ENCODE results near the gene BMPR1A. TPM values are rescaled to one million over a fixed set of nuclear protein-coding genes. Genes with fewer than 3 reads are reported as not detected.

BMPR1A gene
- total and polyA plus RNA-seq, 4 donors: 2.2 to 16.0 (median 8.9) TPM

- H3K4me3 ChIP-seq (ENCODE audit: low read depth in 1 of 3, low read length in 3 of 3): no peak overlapping the region
- TF ChIP-seq HNF4G (IDR thresholded peaks at IDR 0.05): no peak
- TF ChIP-seq TAF1 (conservative IDR thresholded peaks at IDR 0.05): no peak
- TF ChIP-seq EGR1 (IDR thresholded peaks at IDR 0.05; ENCODE audit: low read depth in 2 of 2): no peak
- TF ChIP-seq NR2F2 (IDR thresholded peaks at IDR 0.05): no peak
- TF ChIP-seq ZBTB33 (IDR thresholded peaks at IDR 0.05): no peak
- TF ChIP-seq FOXA1 (IDR thresholded peaks at IDR 0.05): no peak
- no peak for TF ChIP-seq HNF4A (conservative IDR thresholded peaks at IDR 0.05)
- TF ChIP-seq, protein P1, sequence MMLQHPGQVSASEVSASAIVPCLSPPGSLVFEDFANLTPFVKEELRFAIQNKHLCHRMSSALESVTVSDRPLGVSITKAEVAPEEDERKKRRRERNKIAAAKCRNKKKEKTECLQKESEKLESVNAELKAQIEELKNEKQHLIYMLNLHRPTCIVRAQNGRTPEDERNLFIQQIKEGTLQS (IDR thresholded peaks at IDR 0.05): no peak
- TF ChIP-seq, protein P2, sequence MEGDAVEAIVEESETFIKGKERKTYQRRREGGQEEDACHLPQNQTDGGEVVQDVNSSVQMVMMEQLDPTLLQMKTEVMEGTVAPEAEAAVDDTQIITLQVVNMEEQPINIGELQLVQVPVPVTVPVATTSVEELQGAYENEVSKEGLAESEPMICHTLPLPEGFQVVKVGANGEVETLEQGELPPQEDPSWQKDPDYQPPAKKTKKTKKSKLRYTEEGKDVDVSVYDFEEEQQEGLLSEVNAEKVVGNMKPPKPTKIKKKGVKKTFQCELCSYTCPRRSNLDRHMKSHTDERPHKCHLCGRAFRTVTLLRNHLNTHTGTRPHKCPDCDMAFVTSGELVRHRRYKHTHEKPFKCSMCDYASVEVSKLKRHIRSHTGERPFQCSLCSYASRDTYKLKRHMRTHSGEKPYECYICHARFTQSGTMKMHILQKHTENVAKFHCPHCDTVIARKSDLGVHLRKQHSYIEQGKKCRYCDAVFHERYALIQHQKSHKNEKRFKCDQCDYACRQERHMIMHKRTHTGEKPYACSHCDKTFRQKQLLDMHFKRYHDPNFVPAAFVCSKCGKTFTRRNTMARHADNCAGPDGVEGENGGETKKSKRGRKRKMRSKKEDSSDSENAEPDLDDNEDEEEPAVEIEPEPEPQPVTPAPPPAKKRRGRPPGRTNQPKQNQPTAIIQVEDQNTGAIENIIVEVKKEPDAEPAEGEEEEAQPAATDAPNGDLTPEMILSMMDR (IDR thresholded peaks at IDR 0.05; ENCODE audit: low read depth, low read length, missing input control): no peak
- TF ChIP-seq FOXA2 (IDR thresholded peaks at IDR 0.05): no peak
- TF ChIP-seq GABPA (IDR thresholded peaks at IDR 0.05 in 1 of 2, conservative IDR thresholded peaks at IDR 0.05 in 1 of 2): no peak
- TF ChIP-seq JUND (IDR thresholded peaks at IDR 0.05): no peak
- no peak overlapping the region for H3K27ac ChIP-seq (ENCODE audit: low read depth in 1 of 2, low read length in 2 of 2)
- no peaks in the 10 kb centered on the region for H3K27me3 ChIP-seq (ENCODE audit: control insufficient read depth in 4 of 4, insufficient read depth in 4 of 4, low read length in 3 of 4)
- 89% methylated on average over 4 of the region's 4 CpGs for WGBS
- no peak for DNase-seq (ENCODE audit: low spot score)
- no peaks in the 10 kb centered on the region for H3K36me3 ChIP-seq (ENCODE audit: control insufficient read depth in 4 of 4, insufficient read depth in 3 of 4, low read depth in 1 of 4, low read length in 3 of 4)
- no peaks in the 10 kb centered on the region for H3K9me3 ChIP-seq (ENCODE audit: control insufficient read depth in 4 of 4, low read length in 3 of 4)
- no peak overlapping the region for H3K9ac ChIP-seq (ENCODE audit: low read depth in 1 of 2, low read length in 2 of 2)
- no peaks in the 10 kb centered on the region for H3K4me1 ChIP-seq (ENCODE audit: control insufficient read depth in 4 of 4, insufficient read depth in 4 of 4, low read length in 3 of 4)
Measured at GRCh38 chr10:86793696-86794095, 37.3 kb downstream of the BMPR1A start.

GRCh38 chr10:86795353-86795752 is 38.9 kb downstream of the BMPR1A start:
- Histone ChIP-seq H3K27me3 (ENCODE audit: control insufficient read depth in 4 of 4, insufficient read depth in 4 of 4, low read length in 3 of 4) (no peaks in the 10 kb centered on the region), H3K36me3 (ENCODE audit: control insufficient read depth in 4 of 4, insufficient read depth in 3 of 4, low read depth in 1 of 4, low read length in 3 of 4) (no peaks in the 10 kb centered on the region), H3K9me3 (ENCODE audit: control insufficient read depth in 4 of 4, low read length in 3 of 4) (no peaks in the 10 kb centered on the region), H3K4me3 (ENCODE audit: low read depth in 1 of 3, low read length in 3 of 3) (no peak overlapping the region), H3K27ac (ENCODE audit: low read depth in 1 of 2, low read length in 2 of 2) (no peak overlapping the region), H3K4me1 (ENCODE audit: control insufficient read depth in 4 of 4, insufficient read depth in 4 of 4, low read length in 3 of 4) (no peaks in the 10 kb centered on the region), H3K9ac (ENCODE audit: low read depth in 1 of 2, low read length in 2 of 2) (no peak overlapping the region)
- WGBS: 74% methylated on average over 3 of the region's 3 CpGs
- DNase-seq (ENCODE audit: low spot score): no peak
- TF ChIP-seq RXRA (IDR thresholded peaks at IDR 0.05): no peak
- TF ChIP-seq, protein P3, sequence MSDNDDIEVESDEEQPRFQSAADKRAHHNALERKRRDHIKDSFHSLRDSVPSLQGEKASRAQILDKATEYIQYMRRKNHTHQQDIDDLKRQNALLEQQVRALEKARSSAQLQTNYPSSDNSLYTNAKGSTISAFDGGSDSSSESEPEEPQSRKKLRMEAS (IDR thresholded peaks at IDR 0.05): no peak
- TF ChIP-seq, protein P2 (IDR thresholded peaks at IDR 0.05; ENCODE audit: low read depth, low read length, missing input control): no peak
